Activated T-helper 1 cell treated with anti-CD3 and anti-CD28 coated beads, Interleukin-2, amount 50 U/mL, for 16 hours (primary cell): Measurements from ENCODE around the gene MTARC1.
A peak's percentile ranks its signal among the peaks of the same experiment; 100 is the strongest.

ENCODE experiments used
- DNase-seq, 2 donors: peaks; one replicate each; pipeline ENCODE4 v3.0.0-alpha.2; 2020; ENCODE audit warnings: low read depth in 1 of 2, low spot score in 1 of 2

The MTARC1 gene

DNA sequence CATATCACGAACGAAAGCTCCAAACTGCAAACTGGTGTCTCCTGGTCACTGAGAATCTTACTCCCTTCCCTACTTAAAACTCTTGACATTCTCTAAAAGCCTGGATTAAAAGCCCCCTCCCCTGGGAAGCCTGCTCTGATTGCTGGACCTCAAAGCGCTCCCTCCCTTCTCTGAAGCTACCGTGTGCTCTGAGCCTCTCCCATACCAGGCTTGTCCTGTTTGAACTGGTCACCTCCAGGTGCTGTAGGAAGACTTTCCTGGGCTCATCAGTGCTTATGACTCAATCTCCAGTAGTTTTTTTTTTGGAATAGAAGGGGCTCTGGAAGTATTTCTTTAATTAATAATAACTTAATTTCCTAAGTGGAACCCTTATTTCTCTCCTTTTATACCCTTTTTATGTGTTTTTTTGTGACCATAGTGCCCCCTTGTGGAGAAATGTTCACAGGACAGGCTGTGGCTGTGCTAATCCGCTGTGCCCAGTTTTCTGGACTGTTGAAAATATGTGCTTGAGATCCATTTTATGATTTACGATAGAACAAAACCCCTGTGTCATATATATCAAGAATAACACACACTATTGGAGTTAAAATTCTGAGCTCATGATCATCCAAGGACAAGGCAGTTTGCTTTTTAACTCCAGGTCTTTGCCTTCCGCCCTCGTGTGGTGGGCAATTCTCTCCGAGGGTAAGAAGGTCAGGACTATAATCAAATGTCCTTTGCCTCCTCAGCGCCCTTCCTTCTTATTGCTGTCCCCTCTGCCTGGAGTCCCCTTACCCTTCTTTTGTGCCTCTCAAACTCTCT is 16.9 kb downstream of the MTARC1 start:
- no peak for DNase-seq

DNA sequence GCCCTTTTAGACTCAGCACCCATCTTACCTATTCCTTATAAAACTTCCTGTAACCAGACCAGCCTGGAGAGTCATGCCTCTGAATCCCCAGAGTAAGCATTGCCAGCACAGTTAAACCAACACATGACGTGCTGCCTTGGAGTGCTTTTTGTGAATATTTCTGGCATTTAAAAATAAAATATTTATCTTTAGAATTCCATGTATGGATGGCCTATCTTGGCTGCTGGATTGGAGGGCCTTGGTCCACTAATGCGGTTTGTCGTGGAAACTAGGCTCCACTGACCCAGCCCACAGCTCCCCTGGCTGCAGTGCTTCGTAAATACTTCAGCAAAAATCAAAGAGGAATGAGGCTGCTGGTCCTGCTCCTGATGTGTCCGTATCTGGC is 17.5 kb downstream of the MTARC1 start:
- DNase-seq, result no peak

DNA sequence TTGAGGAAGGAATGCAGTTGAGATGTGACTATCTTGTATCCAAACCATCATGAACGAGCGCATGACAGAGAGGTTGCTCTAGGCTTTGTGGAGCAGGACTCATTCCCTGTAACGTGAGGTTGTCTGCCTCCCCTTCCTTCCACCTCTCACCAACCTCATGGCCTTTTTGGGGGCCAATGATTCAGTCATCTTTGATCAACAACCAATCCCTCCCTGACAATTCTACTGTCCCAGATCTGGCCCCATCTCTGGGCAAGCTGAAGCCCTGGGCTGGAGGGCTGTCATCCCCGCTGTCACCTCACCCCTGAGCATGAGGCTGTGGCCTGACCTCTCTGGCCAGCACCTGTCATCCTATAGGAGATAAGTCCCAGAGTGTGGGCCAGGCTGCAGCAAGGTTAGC is 19.7 kb downstream of the MTARC1 start:
- DNase-seq, result no peak

DNA sequence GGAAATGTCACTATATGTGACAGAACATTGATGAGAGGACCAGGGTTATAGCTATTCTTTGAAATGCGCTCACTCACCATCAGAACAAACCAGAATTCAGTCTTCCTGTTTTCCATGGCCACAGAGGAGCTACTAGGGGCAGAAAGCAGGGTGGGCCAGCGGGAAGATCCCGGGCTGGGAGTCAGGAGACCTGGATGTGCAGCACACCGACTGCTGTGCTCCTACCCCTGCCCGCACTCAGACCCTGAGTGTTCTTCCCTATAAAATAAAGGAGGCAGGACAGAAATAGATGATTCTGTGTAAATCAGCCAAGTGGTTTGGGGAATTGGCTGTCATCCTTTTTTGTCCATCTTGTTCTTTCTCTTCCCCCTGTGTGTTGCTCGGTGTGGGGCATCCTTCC is 21.0 kb downstream of the MTARC1 start:
- DNase-seq, result no peak

DNA sequence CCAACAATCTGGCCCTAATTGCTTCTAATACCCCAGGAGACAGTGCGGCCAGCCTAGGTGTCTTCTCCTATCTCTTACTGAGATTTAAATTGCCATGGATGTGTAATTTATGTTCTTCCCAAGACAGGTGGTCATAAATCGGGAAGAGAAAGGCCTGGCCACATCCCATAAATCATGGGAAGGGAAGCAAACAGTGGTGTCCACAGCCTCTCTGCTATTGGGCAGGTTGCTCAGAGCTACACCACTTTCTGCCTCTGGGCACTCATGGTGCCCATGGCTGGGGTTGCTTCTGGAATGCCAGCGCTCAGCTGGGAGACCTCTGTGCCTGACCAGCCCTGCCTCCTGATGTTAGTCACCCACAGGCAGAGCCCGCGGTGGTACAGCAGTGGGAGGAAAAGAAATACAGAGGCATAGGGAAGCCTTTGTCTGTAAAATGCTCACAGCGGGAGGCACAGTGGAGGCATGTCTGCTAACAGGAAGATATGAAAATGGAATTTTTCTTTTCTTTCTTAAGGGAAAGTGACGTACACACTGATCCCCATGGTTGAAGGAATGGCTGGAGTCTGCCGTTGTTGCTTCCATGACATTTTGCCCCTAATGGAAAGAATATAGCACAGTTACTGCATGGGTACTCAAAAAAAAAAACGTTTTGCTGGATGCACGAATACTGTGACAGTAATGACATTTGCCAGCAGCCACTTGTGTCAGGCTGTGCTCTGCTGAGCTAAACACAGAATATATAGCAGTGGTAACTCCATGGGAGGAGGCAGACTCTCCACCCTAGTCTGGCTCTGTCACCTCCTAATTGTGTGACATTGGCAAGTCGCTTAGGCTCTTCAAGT is 21.9 kb downstream of the MTARC1 start:
- no peak for DNase-seq

DNA sequence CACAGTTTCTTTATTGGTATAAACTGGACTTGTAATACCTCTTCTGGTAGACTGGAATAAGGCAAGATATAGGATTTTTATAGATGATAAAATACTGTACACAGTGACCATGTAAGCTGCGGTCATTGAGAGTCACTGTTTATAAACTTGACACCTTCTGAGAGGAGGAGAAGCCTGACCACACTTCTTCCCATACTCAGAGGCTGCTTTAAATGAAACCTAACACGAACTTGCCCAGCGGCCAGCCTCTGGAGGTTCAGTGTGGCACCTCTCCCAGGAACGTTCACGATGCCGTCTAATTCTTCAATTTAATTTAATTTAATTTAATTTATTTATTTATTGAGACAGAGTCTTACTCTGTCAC is 22.5 kb downstream of the MTARC1 start:
- no peak for DNase-seq

DNA sequence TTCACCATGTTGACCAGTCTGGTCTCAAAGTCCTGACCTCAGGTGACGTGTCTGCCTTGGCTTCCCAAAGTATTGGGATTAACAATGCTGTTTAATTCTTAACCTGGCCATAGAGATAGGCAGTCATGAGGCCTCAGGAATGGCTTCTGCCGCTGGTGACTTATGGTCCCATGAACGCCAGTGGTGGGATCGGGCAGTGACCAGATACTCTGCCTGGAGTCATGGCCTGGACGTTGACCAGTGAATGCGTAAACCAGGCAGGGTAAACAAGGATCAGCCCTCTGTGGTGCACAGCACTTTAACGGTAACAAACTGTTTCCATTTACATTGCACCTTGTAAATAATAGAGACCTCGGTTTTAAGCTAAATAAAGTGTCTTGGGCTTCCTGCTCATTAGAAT is 23.0 kb downstream of the MTARC1 start:
- no peak for DNase-seq

DNA sequence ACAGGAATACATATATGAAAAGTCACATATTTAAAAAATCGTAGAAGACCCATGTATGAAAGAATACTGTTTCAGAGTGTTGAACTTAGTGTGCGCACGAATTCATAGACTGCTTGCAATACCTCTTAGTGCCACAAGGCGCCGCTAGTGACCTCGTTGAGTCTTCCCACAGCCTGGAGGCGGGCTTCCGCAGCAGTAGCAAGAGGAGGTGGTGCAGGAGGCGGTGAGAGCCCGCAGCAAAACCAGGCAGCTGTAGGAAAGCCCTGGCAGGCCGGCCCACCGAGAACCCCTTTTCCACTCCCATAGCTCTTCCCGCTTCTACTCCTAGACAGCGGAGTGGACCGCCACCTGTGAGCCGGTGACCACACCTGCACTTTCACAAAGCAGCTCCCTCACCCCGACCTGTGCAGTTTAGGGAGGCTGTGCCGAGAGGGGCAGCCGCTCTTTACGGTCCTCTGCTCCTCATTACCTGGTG is 23.5 kb downstream of the MTARC1 start:
- DNase-seq, result peak; percentile 27 to 35

DNA sequence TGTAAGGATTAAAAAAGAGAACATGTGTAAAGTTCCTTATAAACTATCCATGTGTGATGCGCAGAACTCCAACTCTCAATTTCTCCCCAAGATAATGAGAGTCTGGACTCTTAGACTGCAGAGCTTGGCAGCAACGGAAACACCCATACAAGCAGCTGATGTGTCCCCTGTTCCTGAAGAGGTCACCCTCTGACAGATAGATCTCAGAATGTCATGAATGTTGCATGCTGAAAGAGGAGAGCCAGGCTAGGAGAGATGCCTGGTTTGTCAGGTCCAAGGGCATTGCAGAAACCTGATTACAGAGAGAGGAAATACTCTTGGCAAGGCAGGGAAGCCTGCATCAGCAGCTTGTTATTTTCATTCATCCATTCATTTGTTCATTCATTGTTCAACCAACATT is 24.2 kb downstream of the MTARC1 start:
- DNase-seq, result no peak

DNA sequence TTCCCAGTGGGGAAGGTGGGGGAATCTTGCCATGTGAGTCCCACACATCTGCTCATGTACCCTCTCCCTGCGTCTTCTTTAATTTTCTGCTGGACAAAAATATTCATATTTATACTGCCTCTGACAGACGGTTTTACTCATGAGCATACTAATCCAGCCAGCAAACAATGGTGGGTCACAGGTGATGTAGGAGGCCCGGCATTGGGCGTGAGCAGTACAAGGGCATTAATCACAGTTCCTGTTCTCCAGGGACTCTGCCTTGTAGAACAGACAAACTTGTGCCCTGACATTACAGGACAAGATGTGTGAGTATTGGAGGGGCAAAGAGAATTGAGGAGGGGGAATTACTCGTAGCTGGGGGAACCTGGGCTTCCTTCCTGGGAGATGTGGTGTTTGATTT is 25.0 kb downstream of the MTARC1 start:
- DNase-seq, result no peak

DNA sequence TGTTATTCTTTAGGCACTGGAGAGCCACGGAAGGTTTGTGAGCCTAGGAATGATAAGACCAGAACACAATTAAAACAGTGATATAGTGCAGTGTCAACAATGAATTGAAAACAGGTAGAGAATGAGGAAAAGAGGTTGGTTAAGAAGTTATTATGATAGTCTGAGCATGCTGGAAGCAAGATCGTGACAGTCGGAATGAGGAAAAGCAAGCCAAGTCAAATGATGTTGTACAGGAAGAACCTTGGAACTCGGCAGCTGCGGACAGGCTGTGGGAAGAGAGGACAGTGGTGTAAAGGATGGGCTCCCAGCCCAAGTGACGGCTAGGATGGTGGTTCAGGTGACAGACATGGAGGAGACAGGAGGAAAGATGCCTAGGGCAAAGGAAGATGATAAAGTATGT is 25.6 kb downstream of the MTARC1 start:
- no peak for DNase-seq

DNA sequence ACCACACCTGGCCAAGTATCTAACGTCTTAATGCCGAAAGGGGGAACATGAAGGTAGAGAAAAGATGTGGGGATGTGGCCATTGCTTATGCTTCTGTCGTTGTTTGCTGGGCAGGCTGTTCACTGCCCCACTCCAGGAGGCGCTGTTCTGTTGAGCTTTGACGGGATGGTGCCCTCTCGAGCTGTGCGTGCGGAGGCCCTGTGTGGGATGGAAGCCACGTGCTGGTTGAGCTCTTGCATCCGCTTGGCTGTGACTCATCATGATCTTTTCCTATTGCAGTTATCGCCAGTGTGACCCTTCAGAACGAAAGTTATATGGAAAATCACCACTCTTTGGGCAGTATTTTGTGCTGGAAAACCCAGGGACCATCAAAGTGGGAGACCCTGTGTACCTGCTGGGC is 26.3 kb downstream of the MTARC1 start:
- DNase-seq, result no peak

DNA sequence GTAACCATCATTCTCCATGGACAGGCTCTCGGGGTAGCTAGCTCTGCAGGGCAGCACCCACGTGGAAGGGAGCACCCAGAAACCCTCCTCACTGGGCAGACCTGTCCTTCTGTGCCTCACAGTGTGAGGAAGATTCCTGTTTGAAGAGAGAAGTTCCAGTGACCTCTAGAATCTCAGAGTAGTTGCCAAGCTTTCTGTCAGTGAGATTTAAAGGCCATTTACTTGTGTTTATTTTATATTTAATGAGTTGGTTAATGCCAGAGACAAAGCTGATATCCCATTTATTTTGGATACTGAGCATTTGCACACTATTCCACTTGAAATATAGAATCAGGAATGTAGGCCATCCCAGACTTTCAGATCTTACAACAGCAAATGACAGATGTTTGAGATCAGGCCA is 28.7 kb downstream of the MTARC1 start:
- no peak for DNase-seq

DNA sequence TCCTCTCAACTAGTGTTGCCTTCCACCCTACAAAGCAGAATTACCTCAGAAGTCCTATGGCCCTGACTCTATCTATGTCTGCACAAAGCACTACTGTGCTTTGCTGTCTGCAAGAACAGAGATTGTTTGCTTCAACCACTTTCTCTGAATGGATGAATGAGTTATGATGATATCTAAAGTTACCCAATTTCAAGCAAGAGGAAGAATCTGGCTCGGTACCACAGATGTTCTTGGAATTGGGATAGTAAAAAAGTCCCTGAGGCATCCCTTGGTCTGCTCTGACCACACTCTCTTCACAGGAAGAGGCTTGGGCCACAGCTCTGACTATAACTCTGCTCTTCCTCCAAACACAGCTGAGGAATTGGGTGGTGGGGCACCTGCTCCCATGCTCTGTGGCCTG is 31.2 kb downstream of the MTARC1 start:
- no peak for DNase-seq

DNA sequence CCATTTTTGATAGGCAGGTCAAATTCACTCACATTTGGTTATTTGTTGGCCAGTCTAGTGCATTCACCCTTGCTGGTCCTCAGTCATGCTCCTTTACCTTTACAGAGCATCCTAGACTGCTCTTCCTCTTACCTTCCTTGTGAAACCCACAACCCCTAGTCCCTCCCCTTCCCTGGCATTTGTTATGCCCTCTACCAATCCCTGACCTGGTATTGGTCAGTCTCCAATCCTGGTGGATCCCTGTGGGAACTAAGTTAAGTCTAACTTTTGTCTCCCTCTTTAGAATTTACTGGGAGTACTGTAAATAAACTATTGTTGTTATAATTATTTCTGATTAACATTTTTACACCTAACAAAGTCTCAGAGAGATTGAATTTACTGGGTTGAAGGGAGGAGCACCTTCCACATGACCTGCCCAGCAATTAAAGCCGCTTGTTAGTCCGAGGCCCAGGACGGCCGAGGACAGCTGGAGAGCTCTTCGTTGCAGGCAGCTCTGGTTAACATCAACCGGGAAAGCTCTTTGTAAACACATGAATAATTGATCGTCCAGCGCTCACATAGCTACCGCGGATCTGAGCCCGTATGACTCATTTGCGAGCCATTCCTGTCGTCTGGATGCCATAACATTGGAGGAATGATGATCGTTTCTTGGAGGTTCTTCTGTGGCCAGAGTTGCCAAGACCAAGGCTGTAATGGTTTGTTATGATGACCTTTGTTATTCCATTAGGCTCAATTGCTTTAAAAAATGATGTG is 31.9 kb downstream of the MTARC1 start:
- DNase-seq, result no peak

DNA sequence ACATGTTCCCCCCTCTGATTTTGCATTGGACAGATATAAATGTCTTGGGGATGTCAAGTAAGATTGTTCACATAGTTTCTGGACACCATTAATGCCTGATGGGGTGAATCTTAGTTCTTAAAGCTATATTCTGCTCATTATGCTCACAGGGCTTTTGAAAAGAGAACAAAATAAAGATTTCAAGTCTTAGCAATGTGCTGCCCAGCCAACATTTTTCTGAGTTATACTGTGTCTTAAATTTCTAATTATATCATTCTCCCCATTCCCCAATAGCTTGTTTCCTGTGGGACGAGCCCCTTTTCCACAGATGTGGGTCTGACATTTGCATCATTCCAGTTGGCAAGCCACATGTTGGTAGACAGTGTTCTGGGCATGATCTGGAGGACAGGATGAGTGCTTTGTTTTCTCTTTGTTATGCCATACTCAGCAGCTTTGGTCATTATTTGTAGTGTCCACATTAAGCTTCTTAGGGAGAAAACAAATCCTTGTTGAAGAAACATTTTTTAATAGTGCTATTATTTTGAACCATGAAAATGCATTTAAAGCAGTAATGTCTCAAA is 32.8 kb downstream of the MTARC1 start:
- DNase-seq, result no peak

DNA sequence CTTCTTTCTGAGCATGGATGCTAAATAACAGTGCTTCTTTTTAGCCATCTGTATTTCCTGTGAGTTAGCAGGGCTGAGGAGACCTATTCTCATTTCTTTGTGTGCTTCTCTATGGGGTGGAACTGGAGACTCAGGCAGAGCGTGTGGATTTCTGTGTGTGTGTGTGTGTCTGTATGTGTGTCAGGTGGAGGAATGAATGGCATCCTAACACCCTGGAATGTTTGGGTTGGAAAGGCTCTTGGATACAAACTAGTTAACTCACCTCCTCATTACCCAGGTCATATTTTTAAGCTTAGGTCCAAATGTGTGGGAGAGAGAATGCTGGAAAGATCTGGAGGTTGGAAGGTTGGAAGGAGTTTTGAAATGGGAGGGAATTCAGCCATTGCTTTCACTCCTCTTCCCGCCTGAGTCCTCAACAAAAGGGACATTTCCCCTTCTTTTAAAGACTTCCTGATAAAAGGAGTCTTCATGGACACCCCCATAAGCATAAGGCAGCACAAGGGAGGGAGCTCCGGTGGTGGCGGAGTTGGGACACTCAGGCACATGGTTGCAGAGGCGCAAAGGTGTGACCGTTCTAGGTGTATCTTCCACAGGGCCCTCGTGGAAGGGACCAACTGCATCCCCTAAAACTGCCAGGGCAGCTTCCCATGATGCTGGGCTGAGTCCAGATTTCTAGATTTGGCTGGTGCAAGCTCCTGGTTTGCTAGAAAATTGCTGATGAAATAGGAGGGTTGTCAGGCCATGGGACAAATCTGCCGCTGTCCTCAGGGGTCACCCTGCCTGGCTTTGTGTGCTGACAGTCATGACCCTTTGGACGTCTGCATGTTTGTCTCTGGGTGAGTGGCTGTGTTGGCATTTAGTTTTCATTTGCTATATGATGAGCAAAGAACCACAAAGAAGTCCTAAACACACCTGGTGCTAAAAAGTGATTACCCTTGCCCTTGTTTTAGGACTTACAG is 37.6 kb downstream of the MTARC1 start:
- DNase-seq, result no peak

DNA sequence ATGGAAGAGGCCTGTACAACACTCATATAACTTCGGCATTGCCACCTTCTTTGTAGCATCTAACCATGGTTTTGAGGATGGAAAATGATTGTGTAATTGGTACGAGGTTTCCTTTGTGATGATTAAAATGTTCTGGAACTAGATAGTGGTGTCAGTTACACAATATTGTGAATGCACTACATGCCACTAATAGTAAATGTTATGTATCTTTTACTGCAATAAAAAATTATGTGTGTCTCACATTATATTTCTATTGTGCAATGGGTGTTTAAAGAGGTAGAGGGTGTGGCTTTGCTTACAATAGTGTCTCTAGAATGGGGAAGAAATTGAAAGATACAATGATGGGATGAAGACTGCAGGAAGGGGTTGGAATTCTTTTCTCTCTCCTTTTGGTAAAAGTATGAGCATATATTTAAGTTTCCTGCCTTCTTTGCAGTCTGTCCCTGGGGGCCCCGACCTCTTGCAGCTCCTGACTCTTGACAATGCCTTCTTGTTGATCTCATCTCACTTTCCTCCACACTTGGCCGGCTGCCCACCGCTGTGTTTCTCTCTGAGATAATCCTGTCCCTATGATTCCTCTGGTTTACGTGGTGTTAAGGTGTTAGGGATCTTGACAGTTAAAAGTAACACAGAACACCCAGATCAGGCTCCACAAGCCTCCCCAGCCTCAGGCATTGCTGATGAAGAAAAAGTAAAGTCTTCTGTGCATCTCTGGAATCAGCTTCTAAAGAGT is 39.3 kb downstream of the MTARC1 start:
- no peak for DNase-seq

DNA sequence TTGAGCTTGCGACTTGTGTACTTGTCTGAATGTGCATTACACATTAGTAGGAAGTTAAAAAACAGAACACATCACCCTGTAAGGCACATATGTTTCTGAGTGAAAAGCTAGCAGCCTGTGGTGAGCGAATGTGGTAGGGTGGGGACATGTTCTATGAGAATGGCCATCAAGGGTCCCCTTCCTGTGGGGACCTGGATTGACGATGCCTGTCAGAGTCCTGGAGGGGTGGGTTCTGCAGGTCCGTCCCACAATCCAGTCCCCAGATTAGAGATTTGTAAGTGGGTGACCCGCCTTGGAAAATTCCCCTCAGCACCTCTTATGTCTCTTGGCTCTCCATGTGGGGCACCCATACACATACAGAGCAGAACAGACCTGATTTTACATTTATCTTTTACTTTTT is 40.0 kb downstream of the MTARC1 start:
- DNase-seq, result no peak
